HepG2 (cell line): ENCODE data around the gene LRP1B.

Experiments used
- CTCF ChIP-seq: sonication (generic); formaldehyde crosslinking; IDR thresholded peaks from 2 replicates; pipeline ENCODE4 v1.5.0; 2020; ENCODE audit warnings: mild to moderate bottlenecking, missing genetic modification reagents, moderate library complexity
- FOXA1 ChIP-seq, 2 experiments: fragments of 450-650 bp in 1 of 2; sonication (generic) in 1 of 2; formaldehyde crosslinking in 1 of 2; IDR thresholded peaks; 2 replicates each; pipeline versions ENCODE4 v1.4.0 to v1.6.1; 2016 to 2020; ENCODE audit warnings: missing genetic modification reagents in 1 of 2
- NR3C1 ChIP-seq: sonication (generic); formaldehyde crosslinking; IDR thresholded peaks from 2 replicates; pipeline ENCODE4 v1.4.0; 2020; ENCODE audit warnings: missing genetic modification reagents
- RELA ChIP-seq: sonication (generic); formaldehyde crosslinking; IDR thresholded peaks from 2 replicates; pipeline ENCODE4 v1.4.0; 2020; ENCODE audit warnings: missing genetic modification reagents
- SETDB1 ChIP-seq: sonication (generic); formaldehyde crosslinking; IDR thresholded peaks from 2 replicates; pipeline ENCODE4 v1.5.1; 2020; ENCODE audit warnings: missing genetic modification reagents, mild to moderate bottlenecking, borderline replicate concordance
- ZNF367 ChIP-seq: sonication (generic); formaldehyde crosslinking; IDR thresholded peaks from 2 replicates; pipeline ENCODE4 v1.4.0; 2020; ENCODE audit warnings: missing genetic modification reagents, borderline replicate concordance
- ZSCAN25 ChIP-seq: sonication (generic); formaldehyde crosslinking; IDR thresholded peaks from 2 replicates; pipeline ENCODE4 v1.8.0; 2022; ENCODE audit warnings: mild to moderate bottlenecking, missing genetic modification reagents

GRCh38 chr2:140308706-140309105, 1822.1 kb downstream of the LRP1B start:
- no peak for TF ChIP-seq ZNF367 (CRISPR knock-in tag)
- no peak for TF ChIP-seq FOXA1 (IDR thresholded peaks at IDR 0.05)
- no peak for TF ChIP-seq FOXA1 (CRISPR knock-in tag; IDR thresholded peaks at IDR 0.05)
- no peak for TF ChIP-seq RELA (CRISPR knock-in tag)
- TF ChIP-seq NR3C1 (CRISPR knock-in tag): no peak
- TF ChIP-seq CTCF (CRISPR knock-in tag): no peak
- no peak for TF ChIP-seq SETDB1 (CRISPR knock-in tag)
- no peak for TF ChIP-seq ZSCAN25 (CRISPR knock-in tag)
